Panc1 (cell line): ENCODE results near the gene PLCL1. TPM values are rescaled to one million over a fixed set of nuclear protein-coding genes. Genes with fewer than 3 reads are reported as not detected.

Experiments
- ATAC-seq: fragments of 200-7000 bp; cut with Tn5 transposase; 2 replicates; pipeline ENCODE4 v1.9.1; 2020; ENCODE audit warnings: mild to moderate bottlenecking, moderate library complexity
- BruUV-seq: library from RNA; stranded (reverse); fragments of 400-500 nt; replicated peaks from 2 replicates; lab custom pipeline; 2021; lab: Mats Ljungman, UMichigan
- CTCF ChIA-PET: fragments of 300-600 bp; sonication (Branson Sonifier 250); formaldehyde crosslinking; loops from one replicate; lab custom pipeline; 2022; ENCODE audit warnings: antibody characterized with exemption; lab: Charles Lee
- POLR2A ChIA-PET: fragments of 300-600 bp; sonication (Branson Sonifier 250); formaldehyde crosslinking; loops from one replicate; lab custom pipeline; 2022; ENCODE audit warnings: antibody characterized with exemption; lab: Charles Lee
- DNase-seq: peaks from one replicate; pipeline ENCODE4 v3.0.0-alpha.2; 2010; ENCODE audit warnings: low read depth, low spot score
- H3K27ac ChIP-seq: 2 replicates; pipeline ENCODE4 v1.5.1; 2011; ENCODE audit warnings: mild to moderate bottlenecking, low read length, inconsistent platforms
- H3K27me3 ChIP-seq: fragments of 200-500 bp; sonication (Bioruptor generic); 2 replicates; pipeline ENCODE4 v1.6.0; 2014; ENCODE audit warnings: low read length, inconsistent platforms; ENCODE audit not compliant: control insufficient read depth, insufficient read depth
- H3K36me3 ChIP-seq: fragments of 200-500 bp; sonication (Bioruptor generic); 2 replicates; pipeline ENCODE4 v1.5.1; 2014; ENCODE audit warnings: inconsistent platforms, mild to moderate bottlenecking, low read length, moderate library complexity; ENCODE audit not compliant: control insufficient read depth, insufficient read depth
- H3K4me1 ChIP-seq: 2 replicates; pipeline ENCODE4 v1.5.1; 2011; ENCODE audit warnings: inconsistent platforms, mild to moderate bottlenecking, low read length, moderate library complexity; ENCODE audit not compliant: control insufficient read depth, insufficient read depth
- H3K4me3 ChIP-seq, 2 experiments: 2 replicates each; pipeline ENCODE4 v1.5.1; 2011 to 2012; ENCODE audit warnings: low read depth in 2 of 2, low read length in 2 of 2, mild to moderate bottlenecking in 2 of 2, inconsistent platforms in 1 of 2, moderate library complexity in 1 of 2
- H3K9me3 ChIP-seq: fragments of 200-500 bp; sonication (Bioruptor generic); 2 replicates; pipeline ENCODE4 v1.5.1; 2014; ENCODE audit warnings: low read depth, mild to moderate bottlenecking, inconsistent platforms, low read length, moderate library complexity; ENCODE audit not compliant: control insufficient read depth, insufficient read depth
- POLR2AphosphoS5 ChIP-seq: IDR thresholded peaks from 2 replicates; pipeline ENCODE4 v1.6.1; 2012; ENCODE audit warnings: mild to moderate bottlenecking, low read depth, low read length, moderate library complexity
- SIN3A ChIP-seq: IDR thresholded peaks from 2 replicates; pipeline ENCODE4 v1.6.1; 2012; ENCODE audit warnings: low read depth, mild to moderate bottlenecking, low read length, moderate library complexity, borderline replicate concordance; ENCODE audit not compliant: insufficient read depth
- TCF7L2 ChIP-seq: IDR thresholded peaks from 2 replicates; pipeline ENCODE4 v1.6.1; 2011; ENCODE audit warnings: mild to moderate bottlenecking, low read depth, low read length, inconsistent platforms
- in situ Hi-C: cut with HindIII; loops from 2 replicates; pipeline ENCODE4 v1.10.0; 2016; ENCODE audit warnings: low sequenced_read_pairs, low pct_unique_long_range_greater_than_20kb
- intact Hi-C: fragments of 100-400 bp; cut with micrococcal nuclease; formaldehyde crosslinking; loops from one replicate; pipeline ENCODE4 v1.10.0; 2022; ENCODE audit not compliant: unreplicated experiment
- total RNA-seq: library from RNA; stranded (reverse); gene quantifications from one replicate; pipeline ENCODE4 v1.2.1, GENCODE V29; 2021; ENCODE audit not compliant: unreplicated experiment
- TF ChIP-seq, protein P1 (sequence below): fragments of 450-650 bp; IDR thresholded peaks from 2 replicates; pipeline ENCODE4 v1.5.1; 2017; ENCODE audit warnings: mild to moderate bottlenecking
- TF ChIP-seq, protein P2 (sequence below), 2 experiments: IDR thresholded peaks; 2 replicates each; pipeline ENCODE4 v1.6.1; 2011 to 2012; ENCODE audit warnings: low read depth in 2 of 2, control low read depth in 1 of 2, low read length in 1 of 2, mild to moderate bottlenecking in 1 of 2, moderate library complexity in 1 of 2; ENCODE audit not compliant: insufficient read depth in 1 of 2

PLCL1 gene
- total RNA-seq, 1 experiment from 2014 or later, result not detected

DNA sequence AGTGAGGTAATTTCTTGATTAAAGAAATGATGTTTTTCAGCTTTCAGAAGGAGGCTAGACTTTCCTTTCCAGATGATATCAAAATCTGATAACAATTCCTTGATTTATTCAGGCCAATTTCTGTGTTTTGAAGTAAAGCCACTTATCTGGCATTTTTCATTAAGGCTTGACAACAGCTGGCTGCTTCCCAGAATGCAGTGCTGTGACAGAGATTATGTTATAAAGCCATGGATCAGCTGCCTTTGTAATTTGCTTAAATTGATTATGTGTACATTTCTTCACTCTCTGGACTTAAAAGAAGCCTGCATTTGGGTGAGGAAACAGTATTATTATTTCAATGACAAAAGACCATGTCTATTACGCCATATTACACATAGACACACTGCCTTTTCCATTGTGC, 136.0 kb downstream of the PLCL1 start:
- no peak for ATAC-seq
- H3K27ac ChIP-seq, result no peak overlapping the region
- TF ChIP-seq, protein P1, sequence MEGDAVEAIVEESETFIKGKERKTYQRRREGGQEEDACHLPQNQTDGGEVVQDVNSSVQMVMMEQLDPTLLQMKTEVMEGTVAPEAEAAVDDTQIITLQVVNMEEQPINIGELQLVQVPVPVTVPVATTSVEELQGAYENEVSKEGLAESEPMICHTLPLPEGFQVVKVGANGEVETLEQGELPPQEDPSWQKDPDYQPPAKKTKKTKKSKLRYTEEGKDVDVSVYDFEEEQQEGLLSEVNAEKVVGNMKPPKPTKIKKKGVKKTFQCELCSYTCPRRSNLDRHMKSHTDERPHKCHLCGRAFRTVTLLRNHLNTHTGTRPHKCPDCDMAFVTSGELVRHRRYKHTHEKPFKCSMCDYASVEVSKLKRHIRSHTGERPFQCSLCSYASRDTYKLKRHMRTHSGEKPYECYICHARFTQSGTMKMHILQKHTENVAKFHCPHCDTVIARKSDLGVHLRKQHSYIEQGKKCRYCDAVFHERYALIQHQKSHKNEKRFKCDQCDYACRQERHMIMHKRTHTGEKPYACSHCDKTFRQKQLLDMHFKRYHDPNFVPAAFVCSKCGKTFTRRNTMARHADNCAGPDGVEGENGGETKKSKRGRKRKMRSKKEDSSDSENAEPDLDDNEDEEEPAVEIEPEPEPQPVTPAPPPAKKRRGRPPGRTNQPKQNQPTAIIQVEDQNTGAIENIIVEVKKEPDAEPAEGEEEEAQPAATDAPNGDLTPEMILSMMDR, result no peak
- TF ChIP-seq SIN3A (no peak), POLR2AphosphoS5 (no peak), TCF7L2 (no peak)
- TF ChIP-seq, protein P2, sequence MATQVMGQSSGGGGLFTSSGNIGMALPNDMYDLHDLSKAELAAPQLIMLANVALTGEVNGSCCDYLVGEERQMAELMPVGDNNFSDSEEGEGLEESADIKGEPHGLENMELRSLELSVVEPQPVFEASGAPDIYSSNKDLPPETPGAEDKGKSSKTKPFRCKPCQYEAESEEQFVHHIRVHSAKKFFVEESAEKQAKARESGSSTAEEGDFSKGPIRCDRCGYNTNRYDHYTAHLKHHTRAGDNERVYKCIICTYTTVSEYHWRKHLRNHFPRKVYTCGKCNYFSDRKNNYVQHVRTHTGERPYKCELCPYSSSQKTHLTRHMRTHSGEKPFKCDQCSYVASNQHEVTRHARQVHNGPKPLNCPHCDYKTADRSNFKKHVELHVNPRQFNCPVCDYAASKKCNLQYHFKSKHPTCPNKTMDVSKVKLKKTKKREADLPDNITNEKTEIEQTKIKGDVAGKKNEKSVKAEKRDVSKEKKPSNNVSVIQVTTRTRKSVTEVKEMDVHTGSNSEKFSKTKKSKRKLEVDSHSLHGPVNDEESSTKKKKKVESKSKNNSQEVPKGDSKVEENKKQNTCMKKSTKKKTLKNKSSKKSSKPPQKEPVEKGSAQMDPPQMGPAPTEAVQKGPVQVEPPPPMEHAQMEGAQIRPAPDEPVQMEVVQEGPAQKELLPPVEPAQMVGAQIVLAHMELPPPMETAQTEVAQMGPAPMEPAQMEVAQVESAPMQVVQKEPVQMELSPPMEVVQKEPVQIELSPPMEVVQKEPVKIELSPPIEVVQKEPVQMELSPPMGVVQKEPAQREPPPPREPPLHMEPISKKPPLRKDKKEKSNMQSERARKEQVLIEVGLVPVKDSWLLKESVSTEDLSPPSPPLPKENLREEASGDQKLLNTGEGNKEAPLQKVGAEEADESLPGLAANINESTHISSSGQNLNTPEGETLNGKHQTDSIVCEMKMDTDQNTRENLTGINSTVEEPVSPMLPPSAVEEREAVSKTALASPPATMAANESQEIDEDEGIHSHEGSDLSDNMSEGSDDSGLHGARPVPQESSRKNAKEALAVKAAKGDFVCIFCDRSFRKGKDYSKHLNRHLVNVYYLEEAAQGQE (IDR thresholded peaks at IDR 0.05; ENCODE audit: insufficient read depth in 1 of 2, low read depth in 2 of 2, low read length in 1 of 2), result no peak
- intact Hi-C loops, result no loop called here
- H3K9me3 ChIP-seq, result no peaks in the 10 kb centered on the region
- peaks cover 3% of the 10 kb centered on the region; the same call in 1 of the 2 replicates for H3K27me3 ChIP-seq
- H3K4me3 ChIP-seq, result no peak overlapping the region
- CTCF ChIA-PET, result no interaction called here
- H3K36me3 ChIP-seq, result no peaks in the 10 kb centered on the region
- BruUV-seq, result no TSS peak
- POLR2A ChIA-PET, result interaction anchor here (0.6 kb wide), 1 partner anchor 1105 kb away, joined by 3 read pairs; no protein-coding TSS in a partner anchor
- no peak for DNase-seq
- H3K4me1 ChIP-seq, result no peaks in the 10 kb centered on the region
- in situ Hi-C loops, result no loop called here

DNA sequence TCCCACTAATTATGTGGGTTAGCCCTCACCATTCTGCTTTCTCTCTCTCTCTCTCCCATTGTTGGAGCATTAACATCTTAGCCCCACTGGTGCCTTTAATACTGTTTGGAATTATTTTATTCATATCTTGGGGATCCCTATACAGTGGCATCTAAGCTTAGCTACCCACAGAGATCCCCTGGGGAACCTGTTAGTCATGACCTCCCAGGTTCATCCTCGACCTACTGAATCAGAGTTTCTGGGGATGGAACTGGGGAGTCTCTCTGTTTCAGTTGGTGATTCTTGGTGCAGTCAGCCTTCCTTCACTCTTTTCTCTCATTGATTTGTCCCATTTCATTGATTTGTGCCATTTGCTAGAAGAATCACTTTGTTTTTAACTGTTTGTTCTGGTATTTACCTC, 137.3 kb downstream of the PLCL1 start:
- in situ Hi-C loops (no loop called here), intact Hi-C loops (no loop called here)
- Histone ChIP-seq H3K36me3 (no peaks in the 10 kb centered on the region), H3K27ac (no peak overlapping the region), H3K4me3 (no peak overlapping the region), H3K27me3 (peaks cover 3% of the 10 kb centered on the region; the same call in 1 of the 2 replicates), H3K9me3 (no peaks in the 10 kb centered on the region), H3K4me1 (no peaks in the 10 kb centered on the region)
- POLR2A ChIA-PET, result no interaction called here
- CTCF ChIA-PET, result no interaction called here
- DNase-seq (no peak), ATAC-seq (no peak)
- BruUV-seq, result no TSS peak
- TF ChIP-seq, protein P1, result no peak
- TF ChIP-seq, protein P2 (IDR thresholded peaks at IDR 0.05; ENCODE audit: insufficient read depth in 1 of 2, low read depth in 2 of 2, low read length in 1 of 2), result no peak
- no peak for TF ChIP-seq TCF7L2
- TF ChIP-seq SIN3A, result no peak
- TF ChIP-seq POLR2AphosphoS5, result no peak
